HG03575 (cell line): Measurements from ENCODE around the gene PSME1.

Source experiments
- ATAC-seq: cut with Tn5 transposase; IDR thresholded peaks from one replicate; pipeline ENCODE4 v1.9.1; 2021; ENCODE audit not compliant: unreplicated experiment, insufficient number of reproducible peaks, low FRiP score; ENCODE audit errors: extremely low read depth

The PSME1 gene

GRCh38 chr14:24160499-24160849 is 24.5 kb downstream of the PSME1 start:
- no peak for ATAC-seq

- ATAC-seq: peak; percentile 60
Measured at GRCh38 chr14:24160850-24161804, 25.1 kb downstream of the PSME1 start, which contains the start of gene IRF9. IRF9 (plus strand) TSS chr14:24161265; CDS start chr14:24162145, 880 bp downstream.

GRCh38 chr14:24162093-24162492 is 26.1 kb downstream of the PSME1 start:
- ATAC-seq: no peak

GRCh38 chr14:24164518-24164991 is 28.6 kb downstream of the PSME1 start:
- no peak for ATAC-seq

- ATAC-seq: no peak
Measured at GRCh38 chr14:24165785-24166184, 29.8 kb downstream of the PSME1 start.

- no peak for ATAC-seq
Measured at GRCh38 chr14:24167469-24168114, 31.6 kb downstream of the PSME1 start.

- ATAC-seq: peak; percentile 30
Measured at GRCh38 chr14:24171422-24172260, 35.6 kb downstream of the PSME1 start, which contains the start of gene REC8. REC8 (plus strand) TSS chr14:24172080; CDS start chr14:24172553, 473 bp downstream.

GRCh38 chr14:24172261-24172860 is 36.4 kb downstream of the PSME1 start:
- ATAC-seq: no peak

GRCh38 chr14:24172871-24173281 is 36.9 kb downstream of the PSME1 start:
- no peak for ATAC-seq

- no peak for ATAC-seq
Measured at GRCh38 chr14:24176599-24176998, 40.6 kb downstream of the PSME1 start.

GRCh38 chr14:24177041-24177825 is 41.2 kb downstream of the PSME1 start:
- no peak for ATAC-seq

GRCh38 chr14:24177891-24178290 is 41.9 kb downstream of the PSME1 start:
- no peak for ATAC-seq

GRCh38 chr14:24178399-24179178 is 42.6 kb downstream of the PSME1 start:
- no peak for ATAC-seq

GRCh38 chr14:24179294-24179960 is 43.4 kb downstream of the PSME1 start:
- ATAC-seq: no peak

GRCh38 chr14:24179961-24180796 is 44.2 kb downstream of the PSME1 start:
- no peak for ATAC-seq
